Mucosa of stomach (tissue), 1 donor: Measurements from ENCODE around the gene SLC22A2.

ENCODE experiments used
- H3K27me3 ChIP-seq: one replicate; pipeline ENCODE4 v1.7.0; 2013; ENCODE audit warnings: mild to moderate bottlenecking, low read length; ENCODE audit not compliant: control insufficient read depth, insufficient read depth
- H3K36me3 ChIP-seq: one replicate; pipeline ENCODE4 v1.7.0; 2013; ENCODE audit warnings: low read length; ENCODE audit not compliant: control insufficient read depth, insufficient read depth
- H3K4me1 ChIP-seq: one replicate; pipeline ENCODE4 v1.7.0; 2013; ENCODE audit warnings: mild to moderate bottlenecking, low read length; ENCODE audit not compliant: control insufficient read depth, insufficient read depth
- H3K4me3 ChIP-seq: one replicate; pipeline ENCODE4 v1.7.0; 2013; ENCODE audit warnings: low read length
- H3K9ac ChIP-seq: one replicate; pipeline ENCODE4 v1.7.0; 2013; ENCODE audit warnings: mild to moderate bottlenecking, low read length, moderate library complexity
- H3K9me3 ChIP-seq: one replicate; pipeline ENCODE4 v1.7.0; 2013; ENCODE audit warnings: mild to moderate bottlenecking, low read length, moderate library complexity; ENCODE audit not compliant: control insufficient read depth
- donor health status: Pancreatic carcinoma.

Gene SLC22A2

DNA sequence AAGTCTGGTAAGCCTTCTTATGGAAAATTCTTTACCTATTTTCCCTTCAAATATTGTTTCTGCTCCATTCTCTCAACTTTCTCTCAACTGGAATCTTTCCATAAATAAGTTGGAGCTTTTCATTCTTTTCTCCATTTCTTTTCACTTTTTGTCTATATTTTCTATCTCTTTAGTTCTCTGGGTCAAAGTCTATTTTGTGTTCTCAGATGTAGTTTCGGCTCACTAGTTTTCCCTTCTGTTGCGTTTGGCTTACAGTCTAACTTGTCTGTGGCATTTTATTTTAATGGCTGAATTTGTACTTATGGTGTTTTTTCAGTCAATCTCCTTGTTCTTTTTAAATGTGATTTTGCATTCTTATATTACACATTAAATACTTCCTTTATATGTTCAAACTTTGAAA lies 14.1 kb upstream of the SLC22A2 start:
- no peak overlapping the region for H3K9ac ChIP-seq
- H3K36me3 ChIP-seq: no peaks in the 10 kb centered on the region
- H3K9me3 ChIP-seq: no peaks in the 10 kb centered on the region

GRCh38 chr6:160270347-160270746 lies 11.7 kb upstream of the SLC22A2 start:
- no peaks in the 10 kb centered on the region for H3K4me1 ChIP-seq
- H3K4me3 ChIP-seq: no peak overlapping the region
- no peak overlapping the region for H3K9ac ChIP-seq
- no peaks in the 10 kb centered on the region for H3K9me3 ChIP-seq
- no peaks in the 10 kb centered on the region for H3K27me3 ChIP-seq
- no peaks in the 10 kb centered on the region for H3K36me3 ChIP-seq

More for the DNA sequence above, 14.1 kb upstream of the SLC22A2 start:
- Histone ChIP-seq H3K4me1 (no peaks in the 10 kb centered on the region), H3K4me3 (no peak overlapping the region), H3K27me3 (no peaks in the 10 kb centered on the region)

DNA sequence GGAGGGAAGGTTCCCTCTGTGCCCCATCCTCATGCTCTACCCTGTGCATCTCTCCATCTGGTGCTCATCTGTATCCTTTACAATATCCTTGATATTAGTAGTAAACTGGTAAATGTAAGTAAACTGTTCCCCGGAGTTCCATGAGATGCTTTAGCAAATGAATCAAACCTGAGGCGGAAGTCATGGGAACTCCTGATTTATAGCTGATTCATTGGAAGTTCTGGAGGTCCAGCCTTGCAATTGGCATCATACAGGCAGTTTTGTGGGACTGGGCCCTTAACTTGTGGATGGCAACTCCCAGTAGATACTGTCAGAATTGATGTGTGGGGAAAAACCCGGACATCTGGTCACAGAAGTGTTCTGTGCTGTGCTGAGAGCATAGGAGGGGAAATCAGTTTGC lies 11.2 kb upstream of the SLC22A2 start:
- no peaks in the 10 kb centered on the region for H3K4me1 ChIP-seq
- H3K27me3 ChIP-seq: no peaks in the 10 kb centered on the region
- H3K9me3 ChIP-seq: no peaks in the 10 kb centered on the region
- no peak overlapping the region for H3K4me3 ChIP-seq
- H3K9ac ChIP-seq: no peak overlapping the region
- H3K36me3 ChIP-seq: no peaks in the 10 kb centered on the region

- H3K4me1 ChIP-seq: no peaks in the 10 kb centered on the region
- no peaks in the 10 kb centered on the region for H3K36me3 ChIP-seq
- H3K4me3 ChIP-seq: no peak overlapping the region
- no peaks in the 10 kb centered on the region for H3K27me3 ChIP-seq
- H3K9me3 ChIP-seq: no peaks in the 10 kb centered on the region
- H3K9ac ChIP-seq: no peak overlapping the region
Measured at GRCh38 chr6:160269023-160269521, 10.5 kb upstream of the SLC22A2 start.

GRCh38 chr6:160267102-160267501 lies 8.5 kb upstream of the SLC22A2 start:
- H3K27me3 ChIP-seq: no peaks in the 10 kb centered on the region
- H3K9ac ChIP-seq: no peak overlapping the region
- no peak overlapping the region for H3K4me3 ChIP-seq
- H3K4me1 ChIP-seq: no peaks in the 10 kb centered on the region
- H3K36me3 ChIP-seq: no peaks in the 10 kb centered on the region
- H3K9me3 ChIP-seq: no peaks in the 10 kb centered on the region

GRCh38 chr6:160265869-160266476 lies 7.4 kb upstream of the SLC22A2 start:
- no peaks in the 10 kb centered on the region for H3K9me3 ChIP-seq
- no peak overlapping the region for H3K4me3 ChIP-seq
- no peak overlapping the region for H3K9ac ChIP-seq
- H3K27me3 ChIP-seq: no peaks in the 10 kb centered on the region
- H3K4me1 ChIP-seq: no peaks in the 10 kb centered on the region
- no peaks in the 10 kb centered on the region for H3K36me3 ChIP-seq

DNA sequence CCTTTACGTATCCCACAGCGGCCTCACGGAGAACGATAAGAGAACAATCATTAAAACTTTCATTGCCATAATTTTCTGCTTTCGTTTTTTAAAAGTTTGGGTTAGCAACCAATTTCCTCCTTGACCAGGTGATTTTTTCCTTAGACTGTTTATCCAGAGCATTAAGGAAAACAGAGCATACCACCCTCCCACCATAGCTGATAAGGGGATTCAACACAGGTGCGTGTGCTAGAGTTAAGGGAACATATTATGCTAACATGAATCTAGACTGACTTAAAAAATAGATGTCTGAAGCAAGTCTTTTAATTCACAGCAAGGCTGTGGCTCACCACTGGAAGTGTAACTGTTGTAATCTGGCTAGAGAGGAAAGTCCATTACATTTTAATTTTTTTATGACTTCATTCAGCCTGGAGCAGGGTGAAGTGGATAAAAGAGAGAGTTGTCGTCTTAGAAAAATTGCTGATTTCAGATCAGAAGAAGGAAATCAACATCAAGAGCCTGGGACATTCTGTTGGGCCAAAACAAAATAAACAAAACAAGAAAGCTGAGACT lies 5.5 kb upstream of the SLC22A2 start:
- H3K4me3 ChIP-seq: no peak overlapping the region
- no peaks in the 10 kb centered on the region for H3K36me3 ChIP-seq
- H3K27me3 ChIP-seq: no peaks in the 10 kb centered on the region
- no peaks in the 10 kb centered on the region for H3K4me1 ChIP-seq
- H3K9me3 ChIP-seq: no peaks in the 10 kb centered on the region
- no peak overlapping the region for H3K9ac ChIP-seq

GRCh38 chr6:160263196-160263939 lies 4.7 kb upstream of the SLC22A2 start:
- Histone ChIP-seq H3K4me3 (no peak overlapping the region), H3K36me3 (no peaks in the 10 kb centered on the region), H3K9me3 (no peaks in the 10 kb centered on the region), H3K9ac (no peak overlapping the region), H3K27me3 (no peaks in the 10 kb centered on the region), H3K4me1 (no peaks in the 10 kb centered on the region)

- Histone ChIP-seq H3K9me3 (no peaks in the 10 kb centered on the region), H3K27me3 (no peaks in the 10 kb centered on the region), H3K4me3 (no peak overlapping the region), H3K36me3 (no peaks in the 10 kb centered on the region), H3K9ac (no peak overlapping the region), H3K4me1 (no peaks in the 10 kb centered on the region)
Measured at GRCh38 chr6:160261991-160262680, 3.5 kb upstream of the SLC22A2 start.

DNA sequence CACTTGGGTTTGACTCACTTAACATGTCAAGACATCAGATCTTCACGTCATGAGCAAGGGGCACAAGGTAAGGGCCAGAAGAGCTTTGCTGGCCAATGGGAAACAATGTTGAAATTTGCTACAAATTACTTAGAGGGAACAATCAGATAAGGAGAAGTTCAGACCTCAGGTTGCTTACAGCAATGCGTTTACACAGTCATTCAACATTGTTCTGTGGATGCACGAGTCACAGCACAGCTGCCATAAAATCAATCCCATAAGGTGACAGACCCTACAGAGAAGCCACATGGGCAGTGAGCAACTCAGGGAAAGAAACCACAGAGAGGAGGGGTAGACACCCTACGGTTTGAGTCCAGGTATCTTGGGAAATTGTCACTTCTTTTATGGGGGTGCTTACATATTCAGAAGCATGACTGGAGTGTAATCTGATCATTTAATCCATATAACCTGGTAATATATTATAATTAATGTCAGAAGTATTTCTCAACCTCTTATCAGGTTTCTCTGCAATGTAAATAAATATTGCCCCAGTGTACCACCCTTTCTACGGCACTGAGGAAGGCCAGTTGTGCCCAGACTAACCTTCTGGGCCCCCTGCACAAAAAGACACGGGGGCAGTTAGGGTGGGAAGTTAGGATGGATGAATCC lies 2.3 kb upstream of the SLC22A2 start:
- Histone ChIP-seq H3K36me3 (no peaks in the 10 kb centered on the region), H3K27me3 (no peaks in the 10 kb centered on the region), H3K4me1 (no peaks in the 10 kb centered on the region)

DNA sequence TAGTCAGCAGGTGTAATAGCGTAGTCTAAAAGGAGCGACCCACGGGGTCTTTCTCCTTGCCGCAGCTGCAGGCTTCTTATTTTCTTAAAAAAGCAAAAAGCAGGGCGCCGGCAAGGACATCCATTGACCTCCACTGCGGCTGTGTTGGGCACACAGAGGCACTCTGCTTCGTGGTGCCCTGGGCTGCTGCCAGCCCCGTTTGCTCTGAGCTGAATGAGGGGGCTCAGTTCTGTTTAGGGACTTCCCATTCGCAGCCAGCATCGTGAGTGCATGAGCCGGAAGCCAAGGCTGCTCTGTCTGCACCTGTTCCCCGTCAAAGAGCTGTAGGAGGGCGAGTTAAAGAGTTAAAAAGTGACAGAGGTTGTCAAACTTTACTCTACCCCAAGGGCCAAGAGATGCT lies 1.7 kb upstream of the SLC22A2 start:
- Histone ChIP-seq H3K9ac (no peak overlapping the region), H3K36me3 (no peaks in the 10 kb centered on the region)

More for the DNA sequence above, 2.3 kb upstream of the SLC22A2 start:
- Histone ChIP-seq H3K9me3 (no peaks in the 10 kb centered on the region), H3K9ac (no peak overlapping the region), H3K4me3 (no peak overlapping the region)

More for the DNA sequence above, 1.7 kb upstream of the SLC22A2 start:
- no peak overlapping the region for H3K4me3 ChIP-seq
- no peaks in the 10 kb centered on the region for H3K4me1 ChIP-seq
- H3K27me3 ChIP-seq: no peaks in the 10 kb centered on the region
- H3K9me3 ChIP-seq: no peaks in the 10 kb centered on the region
